Endometrium (tissue), 2 donors: ENCODE measurements around the gene FAM228B.
"Not testable (repeated sequence)": the region's sequence is repeated elsewhere in the genome, so short reads cannot be mapped to it uniquely, and the experiment has no call there.

Source experiments
- FAIRE-seq: peaks from 2 replicates; lab custom pipeline; 2012; peaks lifted over from hg19 to GRCh38; lab: Jason Lieb, UNC
- donor health status: control.
- donor health status: control.

The FAM228B gene

GRCh38 chr2:24104110-24104650 lies 19.1 kb upstream of the FAM228B start:
- FAIRE-seq: no peak

GRCh38 chr2:24104906-24105305 lies 18.4 kb upstream of the FAM228B start:
- FAIRE-seq: no peak

GRCh38 chr2:24105816-24106215 lies 17.5 kb upstream of the FAM228B start:
- FAIRE-seq: no peak

GRCh38 chr2:24106786-24107185 lies 16.5 kb upstream of the FAM228B start:
- FAIRE-seq: no peak

GRCh38 chr2:24107336-24107735 lies 15.9 kb upstream of the FAM228B start:
- FAIRE-seq: no peak

GRCh38 chr2:24109431-24109830 lies 13.8 kb upstream of the FAM228B start:
- FAIRE-seq: not testable (repeated sequence)

GRCh38 chr2:24110660-24111303 lies 12.5 kb upstream of the FAM228B start:
- FAIRE-seq: no peak

GRCh38 chr2:24111407-24111901 lies 11.8 kb upstream of the FAM228B start:
- no peak for FAIRE-seq

GRCh38 chr2:24115057-24115456 lies 8.2 kb upstream of the FAM228B start:
- FAIRE-seq: no peak

GRCh38 chr2:24117902-24118301 lies 5.4 kb upstream of the FAM228B start:
- FAIRE-seq: no peak

GRCh38 chr2:24121066-24121465 lies 2.2 kb upstream of the FAM228B start:
- no peak for FAIRE-seq

GRCh38 chr2:24121469-24121868 lies 1.8 kb upstream of the FAM228B start:
- no peak for FAIRE-seq

- no peak for FAIRE-seq
These were observed 689 bp upstream of the FAM228B start for GRCh38 chr2:24122366-24123194.

- no peak for FAIRE-seq
These were observed 782 bp downstream of the FAM228B start for GRCh38 chr2:24123922-24124580.

- no peak for FAIRE-seq
These were observed 2.7 kb downstream of the FAM228B start for GRCh38 chr2:24125956-24126355.

- FAIRE-seq: no peak
These were observed 9.3 kb downstream of the FAM228B start for GRCh38 chr2:24132543-24132942.

GRCh38 chr2:24140305-24140704 lies 17.0 kb downstream of the FAM228B start:
- FAIRE-seq: not testable (repeated sequence)

- FAIRE-seq: no peak
These were observed 24.1 kb downstream of the FAM228B start for GRCh38 chr2:24147364-24147763.

- FAIRE-seq: no peak
These were observed 29.3 kb downstream of the FAM228B start for GRCh38 chr2:24152413-24153197.

- FAIRE-seq: no peak
These were observed 30.2 kb downstream of the FAM228B start for GRCh38 chr2:24153478-24153877.

- FAIRE-seq: no peak
These were observed 34.9 kb downstream of the FAM228B start for GRCh38 chr2:24158131-24158530.

- no peak for FAIRE-seq
These were observed 36.4 kb downstream of the FAM228B start for GRCh38 chr2:24159708-24160107.
